DND-41 (cell line): ENCODE data around the gene BRAP.

ENCODE experiments used
- EZH2 ChIP-seq: IDR thresholded peaks from 3 replicates; pipeline ENCODE4 v1.6.1; 2012; ENCODE audit warnings: borderline replicate concordance, low read depth, mild to moderate bottlenecking, moderate library complexity, low read length, inconsistent platforms; ENCODE audit not compliant: severe bottlenecking
- TF ChIP-seq, protein P1 (sequence below): IDR thresholded peaks from 2 replicates; pipeline ENCODE4 v1.5.1; 2012; ENCODE audit warnings: borderline replicate concordance, low read length, moderate library complexity, mild to moderate bottlenecking; ENCODE audit not compliant: poor library complexity, severe bottlenecking; ENCODE audit errors: extremely low read depth

- TF ChIP-seq, protein P1, sequence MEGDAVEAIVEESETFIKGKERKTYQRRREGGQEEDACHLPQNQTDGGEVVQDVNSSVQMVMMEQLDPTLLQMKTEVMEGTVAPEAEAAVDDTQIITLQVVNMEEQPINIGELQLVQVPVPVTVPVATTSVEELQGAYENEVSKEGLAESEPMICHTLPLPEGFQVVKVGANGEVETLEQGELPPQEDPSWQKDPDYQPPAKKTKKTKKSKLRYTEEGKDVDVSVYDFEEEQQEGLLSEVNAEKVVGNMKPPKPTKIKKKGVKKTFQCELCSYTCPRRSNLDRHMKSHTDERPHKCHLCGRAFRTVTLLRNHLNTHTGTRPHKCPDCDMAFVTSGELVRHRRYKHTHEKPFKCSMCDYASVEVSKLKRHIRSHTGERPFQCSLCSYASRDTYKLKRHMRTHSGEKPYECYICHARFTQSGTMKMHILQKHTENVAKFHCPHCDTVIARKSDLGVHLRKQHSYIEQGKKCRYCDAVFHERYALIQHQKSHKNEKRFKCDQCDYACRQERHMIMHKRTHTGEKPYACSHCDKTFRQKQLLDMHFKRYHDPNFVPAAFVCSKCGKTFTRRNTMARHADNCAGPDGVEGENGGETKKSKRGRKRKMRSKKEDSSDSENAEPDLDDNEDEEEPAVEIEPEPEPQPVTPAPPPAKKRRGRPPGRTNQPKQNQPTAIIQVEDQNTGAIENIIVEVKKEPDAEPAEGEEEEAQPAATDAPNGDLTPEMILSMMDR: no peak
- TF ChIP-seq EZH2: no peak
Observed at GRCh38 chr12:111599453-111600204, 86.1 kb downstream of the BRAP start.
